ENCODE data around the gene SLTM.

DNA sequence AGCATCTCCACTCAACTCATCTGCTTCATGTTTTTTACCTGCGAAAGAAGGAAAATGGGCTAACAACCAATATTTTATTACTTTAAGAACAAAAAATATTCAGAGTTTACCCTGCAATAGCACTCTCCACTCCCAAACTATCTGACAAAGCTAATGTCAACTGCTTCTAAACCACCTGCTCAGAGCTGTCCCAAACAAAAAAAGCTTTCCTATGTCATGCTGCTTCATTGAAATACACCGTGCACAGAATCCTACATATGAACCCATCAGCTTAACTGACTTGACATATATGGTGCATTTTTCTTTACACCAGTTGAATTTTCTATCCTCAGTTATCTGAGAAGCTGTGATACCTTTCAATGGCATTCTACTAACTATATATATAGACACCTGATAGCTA is 16.5 kb downstream of the SLTM start:
- TF ChIP-seq POLR2AphosphoS5 (IDR thresholded peaks at IDR 0.05) (no peak), EP300 (IDR thresholded peaks at IDR 0.05) (no peak), POLR2A (IDR thresholded peaks at IDR 0.05) (no peak)
- TF ChIP-seq, protein P1, sequence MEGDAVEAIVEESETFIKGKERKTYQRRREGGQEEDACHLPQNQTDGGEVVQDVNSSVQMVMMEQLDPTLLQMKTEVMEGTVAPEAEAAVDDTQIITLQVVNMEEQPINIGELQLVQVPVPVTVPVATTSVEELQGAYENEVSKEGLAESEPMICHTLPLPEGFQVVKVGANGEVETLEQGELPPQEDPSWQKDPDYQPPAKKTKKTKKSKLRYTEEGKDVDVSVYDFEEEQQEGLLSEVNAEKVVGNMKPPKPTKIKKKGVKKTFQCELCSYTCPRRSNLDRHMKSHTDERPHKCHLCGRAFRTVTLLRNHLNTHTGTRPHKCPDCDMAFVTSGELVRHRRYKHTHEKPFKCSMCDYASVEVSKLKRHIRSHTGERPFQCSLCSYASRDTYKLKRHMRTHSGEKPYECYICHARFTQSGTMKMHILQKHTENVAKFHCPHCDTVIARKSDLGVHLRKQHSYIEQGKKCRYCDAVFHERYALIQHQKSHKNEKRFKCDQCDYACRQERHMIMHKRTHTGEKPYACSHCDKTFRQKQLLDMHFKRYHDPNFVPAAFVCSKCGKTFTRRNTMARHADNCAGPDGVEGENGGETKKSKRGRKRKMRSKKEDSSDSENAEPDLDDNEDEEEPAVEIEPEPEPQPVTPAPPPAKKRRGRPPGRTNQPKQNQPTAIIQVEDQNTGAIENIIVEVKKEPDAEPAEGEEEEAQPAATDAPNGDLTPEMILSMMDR (IDR thresholded peaks at IDR 0.05) = no peak
